GM21576 (cell line): Measurements from ENCODE around the gene PPM1F.
"Not testable (repeated sequence)": the region's sequence is repeated elsewhere in the genome, so short reads cannot be mapped to it uniquely, and the experiment has no call there.

Source experiments
- ATAC-seq: cut with Tn5 transposase; IDR thresholded peaks from one replicate; pipeline ENCODE4 v1.9.1; 2021; ENCODE audit warnings: mild to moderate bottlenecking, moderate library complexity; ENCODE audit not compliant: unreplicated experiment

The PPM1F gene

GRCh38 chr22:21921729-21922128 is 30.9 kb downstream of the PPM1F start:
- no peak for ATAC-seq

GRCh38 chr22:21921184-21921721 is 31.4 kb downstream of the PPM1F start:
- no peak for ATAC-seq

- ATAC-seq, result no peak
Observed at GRCh38 chr22:21920341-21921183, 32.1 kb downstream of the PPM1F start.

GRCh38 chr22:21919526-21920307 is 32.9 kb downstream of the PPM1F start:
- no peak for ATAC-seq

- no peak for ATAC-seq
Observed at GRCh38 chr22:21918466-21919185, 34.0 kb downstream of the PPM1F start.

- no peak for ATAC-seq
Observed at GRCh38 chr22:21917959-21918261, 34.7 kb downstream of the PPM1F start.

- no peak for ATAC-seq
Observed at GRCh38 chr22:21917181-21917958, 35.3 kb downstream of the PPM1F start.

GRCh38 chr22:21916309-21916918 is 36.2 kb downstream of the PPM1F start:
- ATAC-seq, result no peak

- ATAC-seq, result no peak
Observed at GRCh38 chr22:21915624-21916308, 36.9 kb downstream of the PPM1F start.

GRCh38 chr22:21914033-21914642 is 38.5 kb downstream of the PPM1F start:
- ATAC-seq, result not testable (repeated sequence)

- ATAC-seq, result not testable (repeated sequence)
Observed at GRCh38 chr22:21910367-21910766, 42.3 kb downstream of the PPM1F start.

GRCh38 chr22:21909871-21910270 is 42.8 kb downstream of the PPM1F start:
- no peak for ATAC-seq

- ATAC-seq, result no peak
Observed at GRCh38 chr22:21907638-21908522, 44.8 kb downstream of the PPM1F start.

- not testable (repeated sequence) for ATAC-seq
Observed at GRCh38 chr22:21905234-21905633, 47.4 kb downstream of the PPM1F start.

- ATAC-seq, result no peak
Observed at GRCh38 chr22:21904250-21904789, 48.3 kb downstream of the PPM1F start.

- ATAC-seq, result no peak
Observed at GRCh38 chr22:21903283-21903682, 49.4 kb downstream of the PPM1F start.

- ATAC-seq, result no peak
Observed at GRCh38 chr22:21902296-21903087, 50.2 kb downstream of the PPM1F start.
